ENCODE measurements around the gene SYNJ2. TPM values are rescaled to one million over a fixed set of nuclear protein-coding genes. Genes with fewer than 3 reads are reported as not detected.

The SYNJ2 gene
- total RNA-seq, 1 experiment from 2014 or later: 68.5 TPM

DNA sequence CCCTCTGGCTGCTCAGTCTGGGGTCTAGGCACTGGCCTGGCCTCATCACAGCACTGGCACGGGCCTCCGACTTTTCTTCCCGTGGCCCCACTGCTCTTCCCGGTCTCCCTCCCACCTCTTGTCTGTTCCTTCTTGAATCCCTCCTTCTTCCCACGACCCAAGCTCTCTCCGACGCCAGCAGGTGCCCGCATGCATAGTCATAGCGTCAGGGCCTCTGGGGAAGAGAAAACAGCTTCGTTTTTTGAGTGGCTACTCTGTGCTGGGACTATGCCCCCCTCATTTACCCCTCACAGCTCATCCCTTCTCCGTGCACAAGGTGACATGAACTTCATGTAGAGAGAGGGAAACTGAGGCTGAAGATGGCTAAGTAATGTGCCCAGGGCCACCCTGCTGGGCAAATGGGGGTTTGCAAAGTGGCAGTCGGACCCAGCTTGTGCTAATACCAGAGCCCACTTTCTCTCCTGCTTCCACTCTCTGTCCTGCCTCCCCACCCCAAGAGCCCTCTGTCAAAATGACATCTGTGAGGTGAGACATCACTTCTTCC lies 59.2 kb downstream of the SYNJ2 start:
- no peak for DNase-seq (ENCODE audit: low read depth)

- DNase-seq (ENCODE audit: low read depth): no peak
Observed at GRCh38 chr6:158041370-158041769, 59.7 kb downstream of the SYNJ2 start.

DNA sequence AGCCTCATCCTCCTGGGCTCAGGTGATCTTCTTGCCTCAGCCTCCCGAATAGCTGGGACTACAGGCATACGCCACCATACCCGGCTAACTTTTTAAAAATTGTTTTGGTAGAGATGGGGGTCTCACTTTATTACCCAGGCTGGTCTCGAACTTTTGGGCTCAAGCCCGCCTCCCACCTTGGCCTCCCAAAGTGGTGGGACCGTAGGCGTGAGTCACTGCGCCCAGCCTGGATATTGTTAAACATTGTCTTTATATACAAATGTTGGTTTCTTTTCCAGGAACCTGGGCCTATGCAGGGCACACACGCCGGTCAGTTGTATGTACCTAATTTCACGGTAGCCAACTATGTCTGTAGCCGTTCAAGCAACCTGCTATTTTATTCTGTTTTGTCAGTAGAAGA lies 60.1 kb downstream of the SYNJ2 start:
- no peak for DNase-seq (ENCODE audit: low read depth)

DNA sequence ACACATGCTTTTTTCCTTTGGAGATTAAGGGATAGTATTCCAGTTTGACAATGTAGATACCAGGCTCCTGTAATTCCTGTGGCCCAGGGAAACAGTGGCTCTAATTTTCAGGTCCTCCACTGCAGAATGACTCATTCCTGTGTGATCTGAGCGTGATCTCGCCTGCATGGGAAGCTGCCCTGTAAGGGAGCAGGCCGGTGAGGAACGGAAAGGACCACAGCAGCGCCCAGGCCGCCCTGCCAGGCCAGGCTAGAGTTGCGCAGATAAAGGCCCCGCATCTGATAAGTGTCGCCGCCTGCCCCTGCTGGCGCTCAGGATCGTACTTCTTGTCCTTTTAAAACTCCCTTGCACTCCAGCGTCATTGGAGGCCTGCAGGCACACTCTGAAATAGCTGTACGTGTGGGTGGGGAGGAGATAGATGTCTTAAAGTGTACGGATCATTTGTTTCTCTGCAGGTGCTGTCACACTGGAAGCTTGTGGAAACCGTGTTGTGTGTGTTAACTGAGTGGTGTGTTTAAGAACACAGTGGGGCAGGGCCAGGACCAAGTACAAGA lies 60.7 kb downstream of the SYNJ2 start:
- DNase-seq (ENCODE audit: low read depth): peak; percentile 86

DNA sequence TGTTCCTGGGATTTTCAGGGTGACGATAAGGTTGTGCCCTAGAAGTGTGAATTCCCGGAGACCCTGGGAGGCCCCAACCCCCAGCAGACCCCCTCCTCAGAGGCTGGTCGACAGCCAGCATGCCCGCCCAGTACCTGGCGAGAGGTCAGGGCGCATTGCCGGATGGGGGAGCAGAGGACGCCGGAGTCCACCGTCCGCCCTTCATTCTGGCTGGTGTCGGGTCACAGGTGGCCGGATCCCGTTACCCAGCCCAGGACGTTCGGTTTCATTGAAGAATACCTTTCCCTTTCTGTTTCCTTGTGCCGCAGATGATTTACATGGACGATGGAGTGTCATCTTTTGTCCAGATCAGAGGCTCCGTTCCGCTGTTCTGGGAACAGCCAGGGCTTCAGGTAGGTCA lies 61.3 kb downstream of the SYNJ2 start:
- no peak for DNase-seq (ENCODE audit: low read depth)

DNA sequence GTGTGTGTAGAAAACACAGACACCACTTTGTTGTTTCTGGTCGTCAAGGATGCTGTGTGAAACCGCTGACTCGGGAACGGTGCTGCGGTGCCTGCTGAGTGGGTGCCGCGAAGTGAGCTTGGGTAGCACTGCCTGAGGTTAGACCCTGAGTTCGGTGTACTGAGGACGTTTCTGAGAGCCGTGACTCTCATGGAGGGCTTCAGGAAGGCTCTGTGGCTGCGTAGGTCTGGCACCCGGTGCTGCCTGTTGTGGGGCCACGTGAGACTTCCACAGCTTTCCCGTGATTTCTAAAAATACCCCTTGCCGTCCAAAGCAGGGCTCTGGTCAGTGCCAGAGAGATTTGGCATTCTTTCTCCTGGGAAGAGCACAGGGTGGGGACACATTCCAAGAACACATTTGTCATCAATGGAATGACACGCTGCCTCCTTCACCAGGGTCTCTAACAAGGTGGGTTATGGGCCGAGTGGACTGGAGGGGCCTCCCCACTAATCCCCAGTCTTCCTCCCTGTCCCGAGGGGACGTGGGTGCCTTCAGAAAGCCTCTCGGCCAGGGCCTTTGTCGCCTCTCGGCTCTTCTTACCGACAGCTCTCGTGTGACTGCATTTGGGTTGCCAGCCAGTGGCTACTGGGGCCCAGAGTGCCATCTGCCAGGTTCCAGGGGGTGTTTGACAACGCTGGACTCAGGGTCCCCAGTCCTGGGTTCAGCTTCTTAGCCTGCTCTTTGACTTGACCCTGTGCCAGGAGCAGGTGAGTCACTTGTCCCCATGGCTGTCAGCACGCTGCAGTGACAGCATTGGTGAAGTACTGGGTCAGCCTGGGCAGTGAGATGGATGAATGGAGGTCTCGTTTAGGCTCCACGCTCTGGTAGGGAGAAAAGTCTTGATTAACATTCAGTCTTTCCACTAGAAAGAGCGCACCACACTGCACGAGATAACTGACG lies 62.2 kb downstream of the SYNJ2 start:
- DNase-seq (ENCODE audit: low read depth): no peak

GRCh38 chr6:158044525-158044888 lies 62.8 kb downstream of the SYNJ2 start:
- no peak for DNase-seq (ENCODE audit: low read depth)

DNA sequence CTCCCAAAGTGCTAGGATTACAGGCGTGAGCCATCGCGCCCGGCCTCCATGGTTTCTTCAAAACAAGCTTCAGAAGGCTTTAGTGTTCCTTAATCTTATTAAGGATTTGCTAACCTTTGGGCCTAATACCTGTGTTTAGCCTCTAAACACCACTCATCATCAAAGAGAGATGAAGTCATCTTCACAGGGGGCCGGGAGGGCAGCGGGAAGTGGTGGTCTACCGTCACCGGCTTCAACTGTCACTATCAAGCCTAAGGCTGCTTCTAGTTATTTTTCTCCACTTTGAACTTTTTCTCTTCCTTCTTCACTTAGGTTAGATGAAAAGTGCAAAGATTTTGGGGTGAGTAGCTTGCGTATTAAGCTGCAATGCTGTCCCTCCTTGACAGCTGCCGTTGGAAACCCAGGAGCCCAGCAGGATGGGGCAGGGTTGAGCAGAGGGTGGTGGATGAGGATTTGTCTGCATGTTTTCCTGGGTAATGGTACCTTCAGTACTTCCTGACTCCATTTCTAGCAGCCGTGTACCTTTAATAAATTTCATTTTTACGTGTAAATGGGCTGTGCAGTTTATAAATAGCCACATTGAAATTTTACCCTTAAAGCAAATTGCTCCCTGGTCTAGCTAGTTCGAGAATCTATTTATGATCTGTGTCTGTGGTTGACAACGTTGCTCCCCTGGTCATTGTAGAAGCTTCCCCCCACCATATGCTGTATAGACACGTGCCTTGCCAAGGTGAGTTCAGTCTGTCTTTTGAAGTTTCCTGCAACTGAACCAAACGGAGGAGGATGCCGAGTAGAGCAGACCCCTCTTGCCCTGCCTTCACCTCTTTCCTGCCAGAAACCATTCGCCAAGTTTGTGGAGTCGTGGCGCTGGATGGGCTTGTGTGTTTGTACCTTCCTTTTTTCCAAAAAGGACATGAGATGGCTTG lies 64.8 kb downstream of the SYNJ2 start:
- DNase-seq (ENCODE audit: low read depth): no peak

GRCh38 chr6:158047127-158047518 lies 65.5 kb downstream of the SYNJ2 start:
- DNase-seq (ENCODE audit: low read depth): no peak

GRCh38 chr6:158047563-158048323 lies 66.1 kb downstream of the SYNJ2 start:
- DNase-seq (ENCODE audit: low read depth): no peak

- DNase-seq (ENCODE audit: low read depth): no peak
Observed at GRCh38 chr6:158048589-158048988, 66.9 kb downstream of the SYNJ2 start.

- no peak for DNase-seq (ENCODE audit: low read depth)
Observed at GRCh38 chr6:158049055-158050028, 67.7 kb downstream of the SYNJ2 start.

DNA sequence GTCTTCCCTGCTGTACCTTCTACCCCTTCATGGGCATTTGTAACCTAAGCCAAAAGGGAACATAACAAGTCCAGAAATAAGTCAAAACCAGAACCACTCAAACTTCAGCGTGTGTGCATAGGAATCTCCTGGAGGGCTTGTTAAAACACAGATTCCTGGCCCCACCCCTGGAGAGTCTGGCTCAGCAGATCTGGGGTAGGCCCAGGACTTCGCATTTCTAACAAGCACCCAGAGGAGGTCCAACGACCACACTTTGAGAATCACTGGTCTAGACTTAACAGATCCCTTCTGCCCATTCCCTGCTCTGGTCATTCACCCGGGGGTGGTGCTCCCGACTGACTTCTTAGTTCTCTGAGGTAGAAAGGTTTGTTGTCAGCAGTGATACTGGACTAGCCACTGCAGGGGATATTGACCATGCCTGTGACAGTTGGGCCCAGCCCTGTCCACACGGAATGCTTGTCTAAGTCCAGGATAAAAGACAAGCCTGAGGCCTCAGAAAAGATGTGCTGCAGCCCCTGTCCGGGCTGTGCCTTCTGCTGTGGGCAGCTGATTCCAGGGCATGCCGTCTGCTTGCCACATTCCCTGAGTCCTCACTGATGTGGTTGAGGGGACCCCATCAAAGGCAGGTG lies 68.6 kb downstream of the SYNJ2 start:
- DNase-seq (ENCODE audit: low read depth): no peak

GRCh38 chr6:158050955-158051354 lies 69.3 kb downstream of the SYNJ2 start:
- DNase-seq (ENCODE audit: low read depth): no peak

GRCh38 chr6:158051968-158052367 lies 70.3 kb downstream of the SYNJ2 start:
- DNase-seq (ENCODE audit: low read depth): no peak

GRCh38 chr6:158053377-158054313 lies 72.0 kb downstream of the SYNJ2 start:
- no peak for DNase-seq (ENCODE audit: low read depth)

DNA sequence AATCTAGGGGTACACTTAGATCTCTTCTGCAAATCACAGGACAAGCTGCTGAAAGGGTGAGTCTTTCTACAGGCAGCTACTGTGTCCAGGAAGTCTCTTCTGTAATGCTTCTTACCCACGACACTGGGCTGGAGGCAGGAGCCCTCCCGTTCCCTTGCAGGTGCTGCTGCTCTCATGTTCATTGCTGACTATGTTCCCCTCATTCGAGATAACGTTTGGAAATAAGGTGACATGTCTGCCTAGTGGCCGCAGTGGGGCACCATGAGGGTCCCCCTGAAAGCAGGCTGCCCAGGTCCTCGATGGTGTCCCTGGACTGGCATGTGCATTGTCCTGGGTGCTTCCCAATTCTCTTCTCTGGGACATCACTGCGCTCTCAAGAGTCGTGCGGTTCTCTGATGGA lies 74.7 kb downstream of the SYNJ2 start:
- DNase-seq (ENCODE audit: low read depth): no peak

DNA sequence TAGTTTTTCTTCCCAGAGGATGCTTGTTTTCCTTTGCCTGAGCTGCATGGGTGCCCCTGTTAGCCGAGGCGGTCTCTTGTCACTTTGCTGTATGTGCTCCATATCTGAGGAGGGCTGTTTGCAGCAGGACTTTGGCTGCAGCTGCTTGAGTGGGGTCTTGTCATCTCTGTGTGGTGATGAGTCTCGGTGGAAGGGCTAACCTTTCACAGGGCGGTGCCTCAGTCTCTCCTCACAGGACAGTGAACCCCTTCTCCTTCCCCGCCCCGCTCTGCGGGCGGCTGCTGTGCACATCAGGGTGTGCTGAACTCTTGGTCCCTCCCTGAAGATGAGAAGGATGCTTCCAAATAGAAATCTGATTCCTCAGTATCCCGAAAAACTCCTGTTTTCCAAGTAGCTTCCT lies 75.1 kb downstream of the SYNJ2 start:
- DNase-seq (ENCODE audit: low read depth): no peak

Data from HT1080 (cell line).